ENCODE results near the gene MAP2K2. TPM values are rescaled to one million over a fixed set of nuclear protein-coding genes. Genes with fewer than 3 reads are reported as not detected.

Gene MAP2K2
- total RNA-seq, 1 experiment from 2014 or later, result 177 TPM

- Mint-ChIP-seq H3K9me3 (no peaks in the 10 kb centered on the region), H3K27ac (peak overlapping the region; percentile 27; the same call in 1 of the 2 replicates), H3K36me3 (peaks cover under 1% of the 10 kb centered on the region; the same call in 1 of the 2 replicates), H3K4me1 (peaks cover 11% of the 10 kb centered on the region), H3K4me3 (peak overlapping the region; percentile 74), H3K27me3 (ENCODE audit: low read depth) (0 out of 2 replicates have a peak, but pooled peaks cover 2% of the 10 kb centered on the region)
- ChIA-PET CTCF (interaction anchor here (0.7 to 2.9 kb wide), 2 partner anchors 16 to 55 kb away, joined by 3 to 18 read pairs; no protein-coding TSS in a partner anchor), POLR2A (no interaction called here)
- ATAC-seq (no peak), DNase-seq (ENCODE audit: low spot score) (no peak)
- TF ChIP-seq ZBTB21 (CRISPR knock-in tag; IDR thresholded peaks at IDR 0.05; ENCODE audit: borderline replicate concordance) (no peak), ZNF219 (CRISPR knock-in tag; IDR thresholded peaks at IDR 0.05; ENCODE audit: borderline replicate concordance) (no peak), NR3C1 (CRISPR knock-in tag; conservative IDR thresholded peaks at IDR 0.05; ENCODE audit: low read depth) (no peak), SOX15 (CRISPR knock-in tag; IDR thresholded peaks at IDR 0.05) (no peak), NR1H2 (CRISPR knock-in tag; IDR thresholded peaks at IDR 0.05) (no peak), IRF1 (CRISPR knock-in tag; IDR thresholded peaks at IDR 0.05) (no peak), ETV6 (CRISPR knock-in tag; IDR thresholded peaks at IDR 0.05) (no peak)
- TF ChIP-seq, protein P1, sequence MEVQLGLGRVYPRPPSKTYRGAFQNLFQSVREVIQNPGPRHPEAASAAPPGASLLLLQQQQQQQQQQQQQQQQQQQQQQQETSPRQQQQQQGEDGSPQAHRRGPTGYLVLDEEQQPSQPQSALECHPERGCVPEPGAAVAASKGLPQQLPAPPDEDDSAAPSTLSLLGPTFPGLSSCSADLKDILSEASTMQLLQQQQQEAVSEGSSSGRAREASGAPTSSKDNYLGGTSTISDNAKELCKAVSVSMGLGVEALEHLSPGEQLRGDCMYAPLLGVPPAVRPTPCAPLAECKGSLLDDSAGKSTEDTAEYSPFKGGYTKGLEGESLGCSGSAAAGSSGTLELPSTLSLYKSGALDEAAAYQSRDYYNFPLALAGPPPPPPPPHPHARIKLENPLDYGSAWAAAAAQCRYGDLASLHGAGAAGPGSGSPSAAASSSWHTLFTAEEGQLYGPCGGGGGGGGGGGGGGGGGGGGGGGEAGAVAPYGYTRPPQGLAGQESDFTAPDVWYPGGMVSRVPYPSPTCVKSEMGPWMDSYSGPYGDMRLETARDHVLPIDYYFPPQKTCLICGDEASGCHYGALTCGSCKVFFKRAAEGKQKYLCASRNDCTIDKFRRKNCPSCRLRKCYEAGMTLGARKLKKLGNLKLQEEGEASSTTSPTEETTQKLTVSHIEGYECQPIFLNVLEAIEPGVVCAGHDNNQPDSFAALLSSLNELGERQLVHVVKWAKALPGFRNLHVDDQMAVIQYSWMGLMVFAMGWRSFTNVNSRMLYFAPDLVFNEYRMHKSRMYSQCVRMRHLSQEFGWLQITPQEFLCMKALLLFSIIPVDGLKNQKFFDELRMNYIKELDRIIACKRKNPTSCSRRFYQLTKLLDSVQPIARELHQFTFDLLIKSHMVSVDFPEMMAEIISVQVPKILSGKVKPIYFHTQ (CRISPR knock-in tag; IDR thresholded peaks at IDR 0.05), result no peak
- TF ChIP-seq, protein P2, sequence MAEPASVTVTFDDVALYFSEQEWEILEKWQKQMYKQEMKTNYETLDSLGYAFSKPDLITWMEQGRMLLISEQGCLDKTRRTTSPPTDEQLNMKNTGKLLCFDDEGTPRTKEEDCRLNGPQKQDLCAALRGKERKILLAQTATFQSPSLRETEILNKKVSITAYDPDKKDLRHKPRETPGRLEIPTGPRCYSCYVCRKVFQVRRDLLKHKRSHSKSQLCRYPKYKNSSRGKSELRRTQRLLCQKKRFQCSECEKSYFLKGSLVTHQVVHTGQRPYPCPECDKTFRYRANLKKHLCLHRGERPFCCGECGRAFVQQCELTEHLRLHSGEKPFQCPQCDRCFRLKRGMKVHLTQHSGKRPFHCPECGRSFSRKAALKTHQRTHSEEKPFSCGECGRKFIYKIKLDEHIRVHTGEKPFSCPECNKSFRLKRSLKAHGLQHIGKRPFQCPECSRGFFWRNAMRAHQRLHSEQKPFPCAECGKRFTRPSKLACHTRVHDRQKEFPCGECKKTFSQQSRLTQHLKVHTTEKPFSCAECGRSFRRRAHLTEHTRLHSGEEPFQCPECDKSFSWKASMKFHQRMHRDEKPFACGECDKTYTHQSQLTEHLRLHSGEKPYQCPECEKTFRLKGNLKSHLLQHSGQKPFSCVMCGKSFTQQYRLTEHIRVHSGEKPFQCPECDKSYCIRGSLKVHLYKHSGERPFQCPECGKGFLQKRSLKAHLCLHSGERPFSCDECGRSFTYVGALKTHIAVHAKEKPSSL (CRISPR knock-in tag; conservative IDR thresholded peaks at IDR 0.05), result no peak
- TF ChIP-seq, protein P3, sequence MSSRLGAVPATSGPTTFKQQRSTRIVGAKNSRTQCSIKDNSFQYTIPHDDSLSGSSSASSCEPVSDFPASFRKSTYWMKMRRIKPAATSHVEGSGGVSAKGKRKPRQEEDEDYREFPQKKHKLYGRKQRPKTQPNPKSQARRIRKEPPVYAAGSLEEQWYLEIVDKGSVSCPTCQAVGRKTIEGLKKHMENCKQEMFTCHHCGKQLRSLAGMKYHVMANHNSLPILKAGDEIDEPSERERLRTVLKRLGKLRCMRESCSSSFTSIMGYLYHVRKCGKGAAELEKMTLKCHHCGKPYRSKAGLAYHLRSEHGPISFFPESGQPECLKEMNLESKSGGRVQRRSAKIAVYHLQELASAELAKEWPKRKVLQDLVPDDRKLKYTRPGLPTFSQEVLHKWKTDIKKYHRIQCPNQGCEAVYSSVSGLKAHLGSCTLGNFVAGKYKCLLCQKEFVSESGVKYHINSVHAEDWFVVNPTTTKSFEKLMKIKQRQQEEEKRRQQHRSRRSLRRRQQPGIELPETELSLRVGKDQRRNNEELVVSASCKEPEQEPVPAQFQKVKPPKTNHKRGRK (CRISPR knock-in tag; IDR thresholded peaks at IDR 0.05; ENCODE audit: borderline replicate concordance), result no peak
- TF ChIP-seq, protein P4, sequence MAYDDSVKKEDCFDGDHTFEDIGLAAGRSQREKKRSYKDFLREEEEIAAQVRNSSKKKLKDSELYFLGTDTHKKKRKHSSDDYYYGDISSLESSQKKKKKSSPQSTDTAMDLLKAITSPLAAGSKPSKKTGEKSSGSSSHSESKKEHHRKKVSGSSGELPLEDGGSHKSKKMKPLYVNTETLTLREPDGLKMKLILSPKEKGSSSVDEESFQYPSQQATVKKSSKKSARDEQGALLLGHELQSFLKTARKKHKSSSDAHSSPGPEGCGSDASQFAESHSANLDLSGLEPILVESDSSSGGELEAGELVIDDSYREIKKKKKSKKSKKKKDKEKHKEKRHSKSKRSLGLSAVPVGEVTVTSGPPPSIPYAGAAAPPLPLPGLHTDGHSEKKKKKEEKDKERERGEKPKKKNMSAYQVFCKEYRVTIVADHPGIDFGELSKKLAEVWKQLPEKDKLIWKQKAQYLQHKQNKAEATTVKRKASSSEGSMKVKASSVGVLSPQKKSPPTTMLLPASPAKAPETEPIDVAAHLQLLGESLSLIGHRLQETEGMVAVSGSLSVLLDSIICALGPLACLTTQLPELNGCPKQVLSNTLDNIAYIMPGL (CRISPR knock-in tag; IDR thresholded peaks at IDR 0.05), result no peak
- TF ChIP-seq, protein P5, sequence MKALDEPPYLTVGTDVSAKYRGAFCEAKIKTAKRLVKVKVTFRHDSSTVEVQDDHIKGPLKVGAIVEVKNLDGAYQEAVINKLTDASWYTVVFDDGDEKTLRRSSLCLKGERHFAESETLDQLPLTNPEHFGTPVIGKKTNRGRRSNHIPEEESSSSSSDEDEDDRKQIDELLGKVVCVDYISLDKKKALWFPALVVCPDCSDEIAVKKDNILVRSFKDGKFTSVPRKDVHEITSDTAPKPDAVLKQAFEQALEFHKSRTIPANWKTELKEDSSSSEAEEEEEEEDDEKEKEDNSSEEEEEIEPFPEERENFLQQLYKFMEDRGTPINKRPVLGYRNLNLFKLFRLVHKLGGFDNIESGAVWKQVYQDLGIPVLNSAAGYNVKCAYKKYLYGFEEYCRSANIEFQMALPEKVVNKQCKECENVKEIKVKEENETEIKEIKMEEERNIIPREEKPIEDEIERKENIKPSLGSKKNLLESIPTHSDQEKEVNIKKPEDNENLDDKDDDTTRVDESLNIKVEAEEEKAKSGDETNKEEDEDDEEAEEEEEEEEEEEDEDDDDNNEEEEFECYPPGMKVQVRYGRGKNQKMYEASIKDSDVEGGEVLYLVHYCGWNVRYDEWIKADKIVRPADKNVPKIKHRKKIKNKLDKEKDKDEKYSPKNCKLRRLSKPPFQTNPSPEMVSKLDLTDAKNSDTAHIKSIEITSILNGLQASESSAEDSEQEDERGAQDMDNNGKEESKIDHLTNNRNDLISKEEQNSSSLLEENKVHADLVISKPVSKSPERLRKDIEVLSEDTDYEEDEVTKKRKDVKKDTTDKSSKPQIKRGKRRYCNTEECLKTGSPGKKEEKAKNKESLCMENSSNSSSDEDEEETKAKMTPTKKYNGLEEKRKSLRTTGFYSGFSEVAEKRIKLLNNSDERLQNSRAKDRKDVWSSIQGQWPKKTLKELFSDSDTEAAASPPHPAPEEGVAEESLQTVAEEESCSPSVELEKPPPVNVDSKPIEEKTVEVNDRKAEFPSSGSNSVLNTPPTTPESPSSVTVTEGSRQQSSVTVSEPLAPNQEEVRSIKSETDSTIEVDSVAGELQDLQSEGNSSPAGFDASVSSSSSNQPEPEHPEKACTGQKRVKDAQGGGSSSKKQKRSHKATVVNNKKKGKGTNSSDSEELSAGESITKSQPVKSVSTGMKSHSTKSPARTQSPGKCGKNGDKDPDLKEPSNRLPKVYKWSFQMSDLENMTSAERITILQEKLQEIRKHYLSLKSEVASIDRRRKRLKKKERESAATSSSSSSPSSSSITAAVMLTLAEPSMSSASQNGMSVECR (CRISPR knock-in tag; IDR thresholded peaks at IDR 0.05; ENCODE audit: borderline replicate concordance), result no peak
- TF ChIP-seq, protein P6, sequence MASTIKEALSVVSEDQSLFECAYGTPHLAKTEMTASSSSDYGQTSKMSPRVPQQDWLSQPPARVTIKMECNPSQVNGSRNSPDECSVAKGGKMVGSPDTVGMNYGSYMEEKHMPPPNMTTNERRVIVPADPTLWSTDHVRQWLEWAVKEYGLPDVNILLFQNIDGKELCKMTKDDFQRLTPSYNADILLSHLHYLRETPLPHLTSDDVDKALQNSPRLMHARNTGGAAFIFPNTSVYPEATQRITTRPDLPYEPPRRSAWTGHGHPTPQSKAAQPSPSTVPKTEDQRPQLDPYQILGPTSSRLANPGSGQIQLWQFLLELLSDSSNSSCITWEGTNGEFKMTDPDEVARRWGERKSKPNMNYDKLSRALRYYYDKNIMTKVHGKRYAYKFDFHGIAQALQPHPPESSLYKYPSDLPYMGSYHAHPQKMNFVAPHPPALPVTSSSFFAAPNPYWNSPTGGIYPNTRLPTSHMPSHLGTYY (CRISPR knock-in tag; IDR thresholded peaks at IDR 0.05), result no peak
- TF ChIP-seq, protein P7, sequence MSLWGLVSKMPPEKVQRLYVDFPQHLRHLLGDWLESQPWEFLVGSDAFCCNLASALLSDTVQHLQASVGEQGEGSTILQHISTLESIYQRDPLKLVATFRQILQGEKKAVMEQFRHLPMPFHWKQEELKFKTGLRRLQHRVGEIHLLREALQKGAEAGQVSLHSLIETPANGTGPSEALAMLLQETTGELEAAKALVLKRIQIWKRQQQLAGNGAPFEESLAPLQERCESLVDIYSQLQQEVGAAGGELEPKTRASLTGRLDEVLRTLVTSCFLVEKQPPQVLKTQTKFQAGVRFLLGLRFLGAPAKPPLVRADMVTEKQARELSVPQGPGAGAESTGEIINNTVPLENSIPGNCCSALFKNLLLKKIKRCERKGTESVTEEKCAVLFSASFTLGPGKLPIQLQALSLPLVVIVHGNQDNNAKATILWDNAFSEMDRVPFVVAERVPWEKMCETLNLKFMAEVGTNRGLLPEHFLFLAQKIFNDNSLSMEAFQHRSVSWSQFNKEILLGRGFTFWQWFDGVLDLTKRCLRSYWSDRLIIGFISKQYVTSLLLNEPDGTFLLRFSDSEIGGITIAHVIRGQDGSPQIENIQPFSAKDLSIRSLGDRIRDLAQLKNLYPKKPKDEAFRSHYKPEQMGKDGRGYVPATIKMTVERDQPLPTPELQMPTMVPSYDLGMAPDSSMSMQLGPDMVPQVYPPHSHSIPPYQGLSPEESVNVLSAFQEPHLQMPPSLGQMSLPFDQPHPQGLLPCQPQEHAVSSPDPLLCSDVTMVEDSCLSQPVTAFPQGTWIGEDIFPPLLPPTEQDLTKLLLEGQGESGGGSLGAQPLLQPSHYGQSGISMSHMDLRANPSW (CRISPR knock-in tag; conservative IDR thresholded peaks at IDR 0.05; ENCODE audit: low read depth), result no peak
These were observed 716 bp upstream of the MAP2K2 start for GRCh38 chr19:4124638-4125037.
